HG03378 (cell line): ENCODE data around the gene APBB1IP.
A peak's percentile ranks its signal among the peaks of the same experiment; 100 is the strongest.
"Not testable (repeated sequence)": the region's sequence is repeated elsewhere in the genome, so short reads cannot be mapped to it uniquely, and the experiment has no call there.

ENCODE experiments used
- ATAC-seq: cut with Tn5 transposase; IDR thresholded peaks from one replicate; pipeline ENCODE4 v1.9.1; 2021; ENCODE audit warnings: mild to moderate bottlenecking, moderate library complexity; ENCODE audit not compliant: unreplicated experiment

The APBB1IP gene

DNA sequence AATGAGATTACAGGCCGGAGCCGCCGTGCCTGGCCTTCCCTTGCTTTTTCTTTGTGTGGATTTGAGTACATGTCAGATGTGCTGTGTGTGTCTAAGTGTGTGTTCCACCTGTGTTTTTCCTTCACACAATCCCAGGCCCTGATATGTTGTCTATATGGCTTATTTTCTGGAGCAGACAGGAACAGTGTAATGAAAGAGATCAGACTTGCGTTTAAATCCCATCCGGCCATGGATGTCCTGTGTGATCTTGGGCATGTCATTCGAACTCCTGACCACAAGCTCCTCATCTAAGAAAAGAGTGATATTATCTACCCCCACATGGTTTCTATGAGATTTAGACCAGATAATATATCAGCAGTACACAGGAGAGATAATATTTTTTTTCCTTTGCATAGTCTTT is 37.2 kb downstream of the APBB1IP start:
- ATAC-seq, result no peak

DNA sequence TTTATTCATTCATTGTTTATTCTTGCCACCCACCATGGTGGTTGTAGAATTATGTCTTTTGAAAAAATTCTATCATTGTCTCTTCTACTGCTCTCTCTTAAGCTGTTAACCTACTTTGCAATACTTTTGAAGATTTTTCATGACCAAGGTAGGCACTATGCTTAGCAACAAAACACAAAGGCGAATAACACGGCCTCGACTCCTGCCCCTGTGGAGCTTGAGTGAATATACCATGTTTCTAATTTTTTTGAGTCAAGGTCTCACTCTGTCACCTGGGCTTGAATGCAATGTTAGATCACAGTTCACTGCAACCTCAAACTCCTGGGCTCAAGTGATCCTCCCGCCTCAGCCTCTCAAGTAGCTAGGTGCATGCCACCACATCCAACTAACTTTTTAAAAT is 39.4 kb downstream of the APBB1IP start:
- ATAC-seq, result no peak

DNA sequence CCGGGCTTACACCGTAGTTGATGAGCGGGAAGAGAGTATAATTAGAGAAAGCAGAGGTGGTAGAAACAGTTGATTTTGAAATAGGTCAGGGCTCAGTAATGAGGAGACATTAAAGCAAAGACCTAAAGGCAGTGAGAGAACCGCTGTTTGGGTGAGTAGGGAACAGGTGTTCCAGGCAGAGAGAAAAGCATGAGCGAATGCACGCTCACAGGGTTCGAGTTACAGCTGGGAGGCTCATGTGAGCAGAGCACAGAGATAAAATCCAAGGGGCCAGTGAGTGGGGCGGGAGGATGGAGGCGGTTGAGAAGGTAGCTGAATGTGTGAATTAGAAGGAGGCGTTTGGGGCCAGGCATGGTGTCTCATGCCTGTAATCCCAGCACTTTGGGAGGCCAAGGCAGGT is 39.9 kb downstream of the APBB1IP start:
- no peak for ATAC-seq

DNA sequence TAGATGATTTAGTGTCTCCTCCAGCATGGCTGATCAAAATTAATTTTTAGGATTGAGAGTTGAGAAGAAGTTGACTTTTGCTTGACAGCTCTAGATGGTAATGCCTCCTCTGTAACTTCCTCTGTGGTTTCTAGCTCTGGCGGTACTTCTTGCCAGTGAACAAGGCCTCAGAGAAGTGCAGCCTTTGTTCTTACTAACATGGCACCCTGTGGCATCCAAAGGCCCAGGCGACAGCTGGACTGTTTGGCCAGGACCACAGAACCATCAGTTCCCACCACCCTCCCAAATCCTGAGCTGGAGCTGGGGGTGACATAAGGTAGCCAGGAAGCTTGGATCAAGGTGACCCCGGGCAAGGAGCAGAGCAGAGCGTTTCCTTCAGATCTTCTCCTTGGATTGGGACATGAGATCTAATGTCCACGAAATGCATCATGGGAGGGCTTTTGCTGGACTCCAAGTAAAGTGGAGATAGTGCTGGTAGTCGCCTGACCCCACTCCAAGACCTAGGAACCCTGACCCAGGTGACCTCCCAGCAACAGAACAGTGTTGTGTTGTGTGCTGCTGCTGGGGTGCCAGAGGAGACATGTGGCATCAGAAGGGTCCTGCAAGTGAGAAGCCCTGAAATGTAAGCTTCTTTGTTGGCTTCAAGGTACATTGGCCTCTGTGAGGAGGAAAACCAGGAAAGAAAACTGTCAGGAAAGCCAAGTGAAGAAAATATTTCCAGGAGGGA is 41.8 kb downstream of the APBB1IP start:
- peak; percentile 47 for ATAC-seq

DNA sequence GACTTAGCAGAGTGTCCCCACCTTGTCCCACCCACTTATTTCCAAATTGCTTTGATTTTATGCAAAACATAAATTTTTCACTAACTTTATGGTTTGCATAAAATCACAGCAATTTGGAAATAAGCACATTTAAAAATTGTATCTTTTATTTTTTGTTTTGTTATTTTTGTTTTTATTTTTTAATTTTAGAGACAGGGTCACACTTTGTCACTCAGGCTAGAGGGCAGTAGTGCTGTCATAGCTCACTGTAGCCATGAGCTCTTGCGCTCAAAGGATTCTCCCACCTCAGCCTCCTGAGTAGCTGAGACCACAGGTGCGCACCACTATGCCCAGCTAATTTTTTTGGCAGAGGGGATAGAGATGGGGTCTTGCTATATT is 43.2 kb downstream of the APBB1IP start:
- ATAC-seq, result no peak

DNA sequence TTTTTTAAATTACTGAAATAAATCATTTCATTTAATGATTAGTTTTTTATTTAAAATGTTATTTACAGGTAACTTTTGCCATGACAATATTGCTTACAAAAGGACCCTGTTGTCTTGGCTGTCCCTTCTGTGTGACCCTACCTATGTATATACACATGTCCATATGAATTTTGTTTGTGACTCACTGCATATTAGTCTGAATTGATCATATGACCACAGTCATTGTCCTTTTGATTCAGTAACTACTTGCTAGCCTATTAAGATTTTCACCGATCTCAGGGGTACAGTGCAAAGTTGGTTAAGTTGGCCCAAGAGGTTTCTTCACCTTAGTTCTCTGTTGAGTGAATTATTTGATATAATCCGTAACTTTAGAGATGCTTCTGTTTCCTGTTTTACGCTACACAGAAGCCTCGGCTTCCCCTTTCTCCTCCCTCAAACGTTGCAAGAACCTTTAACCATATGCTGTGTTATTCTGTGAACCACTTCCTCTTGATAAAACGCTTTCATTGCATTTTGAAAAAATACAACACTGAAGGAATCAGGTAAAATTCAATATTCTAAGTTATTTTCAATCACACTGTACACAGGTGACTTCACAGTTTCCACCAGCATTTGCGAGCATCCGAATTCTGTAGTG is 43.9 kb downstream of the APBB1IP start:
- peak; percentile 56 for ATAC-seq

DNA sequence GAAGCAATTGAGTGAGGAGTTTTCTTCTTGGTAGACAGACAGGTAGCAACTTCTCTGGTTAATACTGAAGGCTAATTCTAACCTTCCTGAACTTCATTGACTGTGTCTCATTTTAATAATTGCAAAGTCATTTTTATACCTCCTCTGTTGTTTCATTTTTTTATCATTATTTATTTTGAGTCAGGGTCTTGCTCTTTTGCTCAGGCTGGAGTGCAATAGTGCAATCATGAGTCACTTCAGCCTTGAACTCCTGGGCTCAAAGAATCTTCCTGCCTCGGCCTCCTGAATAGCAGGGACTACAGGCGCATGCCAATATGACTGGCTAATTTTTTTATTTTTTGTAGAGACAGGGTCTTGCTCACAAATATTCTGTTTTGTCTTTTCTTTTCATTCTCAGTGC is 45.4 kb downstream of the APBB1IP start:
- ATAC-seq, result no peak

DNA sequence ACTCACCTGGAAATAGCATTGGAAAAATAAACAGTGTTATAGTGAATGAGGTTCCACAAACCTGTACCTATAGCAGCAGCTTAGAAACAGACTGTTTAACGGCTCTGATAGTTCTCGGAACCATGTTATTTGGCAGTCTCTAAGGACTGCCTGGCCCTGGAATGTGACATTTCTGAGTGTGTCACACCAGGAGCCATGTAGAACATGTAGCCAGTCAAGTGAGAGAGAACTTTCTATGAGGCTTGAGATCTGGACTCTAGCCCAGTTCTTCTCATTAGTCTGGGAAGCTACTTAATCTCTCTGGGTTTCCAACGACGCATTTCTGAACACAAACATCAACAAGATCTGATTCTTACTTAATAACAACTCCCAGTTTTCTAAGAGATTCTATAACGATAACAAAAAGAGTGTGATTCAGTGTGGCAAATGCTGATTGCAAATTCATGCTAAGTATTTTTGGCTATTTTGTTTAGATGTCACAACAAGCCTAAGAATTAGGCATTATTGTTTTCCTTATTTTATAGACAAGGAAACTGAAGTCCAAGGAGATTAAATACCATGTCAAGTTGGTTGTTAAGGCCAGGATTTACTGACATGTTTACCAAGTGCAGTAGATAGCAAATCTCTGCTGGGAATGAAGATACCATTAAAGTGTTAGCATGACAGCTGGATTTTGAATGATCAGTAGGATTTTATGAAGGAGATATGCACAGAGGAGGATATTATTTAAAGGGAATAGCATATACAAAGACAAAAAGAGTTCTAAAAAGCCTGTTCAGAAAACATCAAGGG is 47.2 kb downstream of the APBB1IP start:
- ATAC-seq, result no peak

DNA sequence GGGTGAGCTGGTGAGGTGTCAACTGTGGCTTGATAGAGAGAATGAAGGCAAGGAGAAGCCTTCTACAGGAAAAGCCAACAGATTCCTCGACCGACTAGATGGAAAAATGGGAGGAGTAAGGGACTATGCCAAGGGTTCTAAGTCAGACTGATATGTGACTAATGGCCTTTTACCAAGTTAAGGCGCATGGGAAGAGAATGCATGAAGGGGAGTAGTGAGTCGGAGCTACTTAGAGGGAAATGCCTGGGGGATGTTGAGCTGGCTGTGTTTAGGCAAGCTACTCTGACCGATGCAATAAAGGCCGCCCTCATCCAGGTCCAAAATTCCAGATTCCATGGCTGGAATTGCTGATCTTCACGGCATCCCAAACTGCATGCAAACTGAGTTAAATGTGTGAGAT is 48.2 kb downstream of the APBB1IP start:
- no peak for ATAC-seq

DNA sequence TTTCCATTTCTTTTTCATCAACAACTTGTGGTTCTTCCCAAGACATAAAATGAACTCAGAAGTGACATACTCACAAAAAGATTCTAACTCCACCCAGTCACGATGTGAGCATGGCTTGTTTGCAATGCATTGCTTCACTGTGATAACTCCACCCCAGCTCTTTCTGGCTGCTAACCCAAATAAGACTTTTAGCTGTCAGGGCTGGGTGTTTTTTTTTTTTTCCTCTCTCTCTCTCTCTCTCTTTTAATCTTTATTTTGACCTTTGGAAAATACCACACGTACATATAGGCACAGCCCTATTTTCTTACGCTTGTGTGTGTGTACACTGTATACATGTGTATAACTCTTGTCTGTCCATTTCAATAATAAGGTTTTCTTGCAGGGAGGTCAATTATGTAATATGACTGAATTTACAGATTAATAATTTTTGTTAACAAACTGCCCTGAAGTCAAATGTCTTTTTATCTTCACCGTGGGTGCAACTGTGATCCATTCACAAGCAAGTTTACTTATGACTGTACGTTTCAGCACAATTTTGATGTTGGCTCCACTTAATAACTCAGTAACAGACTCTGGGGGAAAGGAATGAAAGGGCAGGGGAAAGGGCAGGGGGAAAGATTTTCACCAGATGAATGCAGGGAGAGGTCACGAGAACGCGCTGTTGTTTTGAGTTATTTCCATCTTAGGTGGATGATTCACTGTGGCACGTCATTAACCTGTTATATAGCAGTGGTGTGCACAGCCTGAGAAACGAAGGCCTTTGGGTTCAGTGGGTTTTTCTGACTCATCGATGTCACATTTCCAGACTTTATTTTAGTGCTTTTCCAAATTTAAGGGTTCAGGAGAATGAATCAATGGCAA is 49.1 kb downstream of the APBB1IP start:
- peak; percentile 95 for ATAC-seq

DNA sequence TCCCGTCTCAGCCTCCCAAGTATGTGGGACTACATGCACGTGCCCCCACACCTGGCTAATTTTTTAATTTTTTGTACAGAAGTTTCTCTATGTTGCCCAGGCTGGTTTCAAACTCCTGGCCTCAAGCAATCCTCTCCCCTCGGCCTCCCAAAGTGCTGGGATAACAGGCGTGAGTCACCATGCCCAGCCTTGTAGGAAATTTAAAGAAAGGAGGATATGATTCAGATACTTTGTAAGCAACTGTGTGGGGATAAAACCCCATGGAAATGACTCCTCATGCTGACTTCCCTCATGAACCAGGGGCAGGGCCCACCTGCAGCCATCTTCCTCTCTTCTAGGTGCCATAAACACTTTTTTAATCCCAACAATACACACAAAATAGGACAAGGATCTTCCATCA is 50.2 kb downstream of the APBB1IP start:
- no peak for ATAC-seq

DNA sequence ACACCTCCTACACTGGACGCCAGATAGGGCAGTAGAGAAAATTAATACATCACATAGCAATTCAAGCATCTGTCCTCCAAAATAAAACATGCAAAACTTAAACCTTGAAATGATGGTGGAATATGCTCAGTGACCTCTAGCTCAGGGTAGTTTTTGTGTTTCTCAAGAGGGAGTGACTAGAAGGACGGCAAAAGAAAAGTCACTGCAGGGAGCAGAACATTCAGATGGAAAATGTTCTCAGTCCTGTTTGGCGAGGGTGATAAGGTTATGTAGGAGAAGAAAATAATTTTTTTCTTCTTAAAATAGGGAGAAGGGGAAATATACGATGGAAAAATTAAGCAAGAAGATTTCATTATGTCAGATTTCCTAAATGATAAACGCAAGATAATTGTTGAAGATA is 50.9 kb downstream of the APBB1IP start:
- ATAC-seq, result no peak

DNA sequence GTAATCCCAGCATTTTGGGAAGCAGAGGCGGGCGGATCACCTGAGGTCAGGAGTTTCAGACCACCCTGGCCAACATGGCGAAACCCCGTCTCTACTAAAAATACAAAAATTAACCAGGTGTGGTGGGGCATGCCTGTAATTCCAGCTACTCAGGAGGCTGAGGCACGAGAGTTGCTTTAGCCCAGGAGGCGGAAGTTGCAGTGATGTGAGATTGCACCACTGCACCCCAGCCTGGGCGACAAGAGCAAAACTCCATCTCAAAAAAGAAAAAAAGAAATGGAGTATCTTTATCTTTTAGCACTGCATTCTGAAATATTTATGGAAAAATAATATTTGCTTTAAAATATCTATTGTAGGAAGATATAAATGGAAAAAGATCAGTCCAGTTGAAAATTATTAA is 52.2 kb downstream of the APBB1IP start:
- not testable (repeated sequence) for ATAC-seq

DNA sequence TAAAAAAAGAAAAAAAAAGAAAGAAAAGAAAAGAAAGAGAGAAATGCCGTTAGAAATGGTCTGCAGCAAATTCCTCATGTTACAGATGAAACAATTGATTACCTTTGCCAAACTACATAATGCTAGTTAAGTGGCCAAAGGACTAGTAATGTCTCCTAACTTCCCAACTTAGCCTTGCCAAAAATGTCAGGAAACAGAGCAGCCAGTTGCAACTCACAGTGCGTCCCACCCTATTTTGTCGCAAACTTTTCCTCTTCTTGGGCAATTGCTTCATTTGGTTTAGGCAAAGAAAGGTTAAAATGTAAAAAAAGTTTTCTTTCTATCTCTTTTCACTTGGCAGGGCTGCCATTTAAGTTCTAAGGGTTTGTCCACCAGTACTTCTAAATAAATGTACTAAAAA is 53.1 kb downstream of the APBB1IP start:
- no peak for ATAC-seq

DNA sequence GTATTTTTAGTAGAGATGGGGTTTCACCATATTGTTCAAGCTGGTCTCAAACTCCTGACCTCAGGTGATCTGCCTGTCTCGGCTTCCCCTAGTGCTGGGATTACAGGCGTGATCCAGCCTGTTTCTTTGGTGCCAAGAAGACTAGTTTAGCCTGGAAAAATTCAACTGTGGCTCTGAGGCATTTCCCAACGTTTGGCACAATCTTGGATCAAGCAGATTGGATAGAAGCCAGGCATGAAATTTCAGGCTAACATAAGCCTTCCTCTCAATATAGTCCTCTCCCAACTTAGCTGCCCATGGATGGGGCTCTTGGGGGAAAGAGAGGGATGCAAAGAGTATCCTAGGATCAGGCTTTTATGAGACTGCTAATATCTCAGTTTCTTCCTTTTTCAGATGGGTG is 53.8 kb downstream of the APBB1IP start:
- no peak for ATAC-seq

DNA sequence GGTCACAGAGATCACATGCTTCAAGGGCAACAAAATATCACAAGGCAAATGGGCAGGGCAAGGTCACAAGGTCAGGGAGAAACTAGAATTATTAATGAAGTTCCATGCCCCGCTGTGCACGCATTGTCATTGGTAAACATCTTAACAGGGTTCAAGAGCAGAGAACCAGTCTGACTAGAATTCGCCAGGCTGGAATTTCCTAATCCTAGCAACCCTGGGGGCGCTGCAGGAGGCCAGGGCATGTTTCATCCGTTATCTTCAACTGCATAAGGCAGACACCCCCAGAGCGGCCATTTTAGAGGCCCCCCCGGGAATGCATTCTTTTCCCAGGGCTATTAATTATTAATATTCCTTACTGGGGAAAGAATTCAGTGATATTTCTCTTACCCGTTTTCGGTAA is 54.6 kb downstream of the APBB1IP start:
- ATAC-seq, result not testable (repeated sequence)

DNA sequence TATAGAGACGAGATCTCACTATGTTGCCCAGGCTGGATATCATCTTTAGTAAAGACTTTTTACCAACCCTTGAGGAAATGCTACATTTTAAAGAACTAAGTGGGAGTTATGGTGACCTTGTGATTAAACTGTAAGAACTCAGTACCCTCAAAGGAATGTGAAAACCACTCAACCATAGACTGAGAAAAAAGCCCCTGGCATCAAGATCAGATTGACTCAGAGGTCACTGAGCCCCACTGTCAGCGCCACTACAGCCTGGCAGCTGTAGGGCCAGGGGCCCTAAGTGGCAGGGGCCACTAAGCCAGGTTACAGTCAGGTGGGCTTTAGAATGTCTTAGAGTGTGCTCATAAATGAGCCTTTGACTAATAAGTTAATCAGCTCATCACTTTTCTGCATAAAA is 55.9 kb downstream of the APBB1IP start:
- no peak for ATAC-seq

DNA sequence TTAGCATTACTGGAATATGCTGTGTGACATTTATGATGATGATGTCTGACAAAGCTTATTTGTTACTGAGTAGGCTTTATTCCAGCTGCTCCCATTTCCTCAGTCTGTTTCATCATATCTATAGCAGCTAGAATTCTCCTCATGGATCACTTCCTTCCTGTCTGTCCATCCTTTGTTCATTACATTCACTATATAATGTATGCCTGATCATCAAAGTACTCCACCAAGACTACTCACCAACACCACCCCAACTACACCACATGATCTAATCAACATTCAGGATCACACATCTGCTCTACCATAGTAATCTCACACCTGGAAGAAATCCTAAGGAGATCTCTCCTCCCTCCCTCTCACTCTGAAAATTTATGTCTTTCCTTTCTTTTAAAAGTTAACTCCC is 61.3 kb downstream of the APBB1IP start:
- ATAC-seq, result no peak

DNA sequence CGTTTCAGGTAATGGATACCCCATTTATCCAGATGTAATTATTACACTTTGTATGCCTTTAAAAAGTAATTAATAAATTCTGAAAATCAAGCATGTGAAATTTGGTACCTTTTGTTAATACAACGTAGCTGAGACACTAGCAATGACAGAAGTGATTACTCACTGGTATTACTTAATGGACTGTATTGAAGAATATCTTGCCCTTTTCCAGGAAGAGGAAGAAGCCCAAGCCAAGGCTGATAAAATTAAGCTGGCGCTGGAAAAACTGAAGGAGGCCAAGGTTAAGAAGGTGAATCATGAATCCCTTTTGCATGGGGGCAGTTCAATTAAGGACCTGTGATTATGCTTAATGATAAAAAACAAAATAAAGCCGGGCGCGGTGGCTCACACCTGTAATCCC is 64.8 kb downstream of the APBB1IP start:
- ATAC-seq, result no peak

DNA sequence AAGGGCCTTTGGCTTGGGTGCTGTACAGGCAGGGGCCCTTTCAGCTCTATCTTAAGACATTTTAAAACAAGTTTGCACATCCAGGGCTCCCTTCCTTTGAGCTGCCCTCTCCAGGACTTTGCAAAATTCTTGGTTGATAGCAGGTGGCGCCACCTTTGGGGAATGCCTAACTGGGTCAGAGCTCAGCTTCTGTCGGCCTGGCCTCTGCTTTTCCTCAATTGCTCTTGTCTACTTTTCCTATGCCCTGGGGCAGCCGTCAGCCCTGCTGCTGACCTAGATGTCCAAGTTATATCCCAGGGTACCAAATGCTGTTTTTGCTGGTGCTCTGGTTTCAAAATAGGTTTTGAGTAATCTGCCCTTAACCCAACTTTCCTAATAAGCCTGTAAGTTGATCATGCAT is 65.8 kb downstream of the APBB1IP start:
- no peak for ATAC-seq

DNA sequence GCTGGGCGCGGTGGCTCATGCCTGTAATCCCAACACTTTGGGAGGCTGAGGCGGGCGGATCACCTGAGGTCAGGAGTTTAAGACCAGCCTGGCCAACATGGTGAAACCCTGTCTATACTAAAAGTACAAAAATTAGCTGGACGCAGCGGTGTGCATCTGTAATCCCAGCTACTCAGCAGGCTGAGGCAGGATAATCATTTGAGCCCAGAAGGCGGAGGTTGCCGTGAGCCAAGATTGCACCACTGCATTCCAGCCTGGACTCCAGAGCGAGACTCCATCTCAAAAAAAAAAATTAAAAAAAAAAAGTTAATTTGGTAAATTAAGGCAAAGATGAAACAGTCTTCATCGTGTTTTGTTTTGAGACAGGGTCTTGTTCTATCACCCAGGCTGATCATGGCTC is 66.3 kb downstream of the APBB1IP start:
- ATAC-seq, result not testable (repeated sequence)
